Fibroblast of skin of scalp (primary cell): ENCODE results near the gene PRMT7.

Experiments
- DNase-seq: peaks from one replicate; pipeline ENCODE4 v3.0.0-alpha.2; 2013

The PRMT7 gene

GRCh38 chr16:68309799-68310198 is 1.0 kb upstream of the PRMT7 start:
- DNase-seq: no peak

DNA sequence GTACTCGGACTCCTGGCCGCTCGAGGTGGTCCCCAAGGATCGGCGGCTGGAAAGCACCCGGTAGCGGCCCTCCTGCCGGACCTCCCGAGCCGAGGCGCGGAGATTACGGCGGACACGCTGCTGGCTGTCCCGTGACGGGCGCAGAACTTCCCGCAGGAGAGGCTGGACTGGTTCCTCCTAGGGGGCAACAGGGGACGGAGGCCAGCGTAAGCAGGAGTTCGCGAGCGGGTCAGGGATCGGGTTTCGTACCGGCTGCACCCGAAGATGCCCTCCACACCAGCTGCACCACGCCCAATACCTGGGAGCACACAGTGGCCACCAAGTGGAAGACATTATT is 414 bp upstream of the PRMT7 start:
- peak; percentile 5 for DNase-seq

GRCh38 chr16:68313116-68313515 is 2.3 kb downstream of the PRMT7 start:
- no peak for DNase-seq

- no peak for DNase-seq
These were observed 8.5 kb downstream of the PRMT7 start for GRCh38 chr16:68319185-68319908.

- DNase-seq: no peak
These were observed 13.5 kb downstream of the PRMT7 start for GRCh38 chr16:68324336-68324735.

- DNase-seq: no peak
These were observed 14.1 kb downstream of the PRMT7 start for GRCh38 chr16:68324780-68325357.

DNA sequence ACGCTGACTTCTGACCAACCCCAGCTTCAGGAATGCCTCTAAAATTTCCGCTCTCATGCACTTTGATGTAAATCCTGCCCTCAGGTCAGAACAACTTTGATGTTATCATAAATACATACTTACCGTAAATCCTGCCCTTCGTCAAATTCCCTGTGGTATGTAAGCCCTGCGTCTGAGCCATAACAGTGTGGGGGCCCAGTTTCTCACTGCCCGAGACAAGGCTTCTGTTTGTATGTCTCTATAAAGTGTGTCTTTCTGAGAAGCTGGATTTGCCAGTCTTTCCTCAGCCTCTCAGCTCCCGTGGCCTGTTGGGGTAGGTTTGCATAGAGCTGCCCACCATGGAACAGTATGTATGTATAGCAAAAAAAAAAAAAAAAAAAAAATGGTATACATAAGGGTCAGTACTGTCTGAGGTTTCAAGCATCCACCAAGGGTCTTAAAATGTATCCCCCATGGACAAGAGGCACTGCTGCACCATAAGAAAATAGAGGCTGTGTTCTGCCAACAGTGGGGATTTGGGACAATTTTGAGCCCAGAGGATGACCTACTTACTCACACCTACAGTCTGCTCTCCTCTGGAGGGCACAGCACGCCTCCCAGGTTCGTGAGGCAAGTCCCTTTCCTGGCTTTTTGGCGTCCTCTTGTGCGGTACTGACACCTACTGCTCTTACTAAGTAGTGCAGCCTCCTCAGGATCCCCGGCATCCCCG is 17.5 kb downstream of the PRMT7 start:
- DNase-seq: peak; percentile 80

DNA sequence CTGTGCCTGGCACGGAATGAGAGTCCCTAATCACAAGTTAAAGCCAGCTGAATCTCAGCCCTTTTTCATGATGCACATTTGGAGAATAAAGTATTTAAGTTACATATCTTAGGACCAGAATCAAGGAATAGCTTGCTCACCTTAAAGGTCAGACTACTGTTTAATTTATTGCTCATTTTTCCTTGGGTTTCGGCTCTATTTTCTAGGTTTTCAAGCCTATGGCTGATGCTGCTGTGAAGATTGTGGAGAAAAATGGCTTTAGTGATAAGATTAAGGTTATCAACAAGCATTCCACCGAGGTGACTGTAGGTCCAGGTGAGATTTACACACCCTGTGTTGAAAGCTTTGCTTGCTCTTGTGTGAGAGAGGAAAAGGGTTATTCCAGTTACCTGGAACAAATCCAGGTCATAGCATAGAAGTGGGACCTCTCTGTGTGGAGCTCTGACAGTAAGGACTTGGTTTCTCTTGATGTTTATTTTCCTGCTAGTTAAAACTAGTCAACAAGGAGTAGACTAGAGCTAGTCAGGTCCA is 18.1 kb downstream of the PRMT7 start:
- no peak for DNase-seq

- DNase-seq: peak; percentile 37
These were observed 21.1 kb downstream of the PRMT7 start for GRCh38 chr16:68331879-68332410.

DNA sequence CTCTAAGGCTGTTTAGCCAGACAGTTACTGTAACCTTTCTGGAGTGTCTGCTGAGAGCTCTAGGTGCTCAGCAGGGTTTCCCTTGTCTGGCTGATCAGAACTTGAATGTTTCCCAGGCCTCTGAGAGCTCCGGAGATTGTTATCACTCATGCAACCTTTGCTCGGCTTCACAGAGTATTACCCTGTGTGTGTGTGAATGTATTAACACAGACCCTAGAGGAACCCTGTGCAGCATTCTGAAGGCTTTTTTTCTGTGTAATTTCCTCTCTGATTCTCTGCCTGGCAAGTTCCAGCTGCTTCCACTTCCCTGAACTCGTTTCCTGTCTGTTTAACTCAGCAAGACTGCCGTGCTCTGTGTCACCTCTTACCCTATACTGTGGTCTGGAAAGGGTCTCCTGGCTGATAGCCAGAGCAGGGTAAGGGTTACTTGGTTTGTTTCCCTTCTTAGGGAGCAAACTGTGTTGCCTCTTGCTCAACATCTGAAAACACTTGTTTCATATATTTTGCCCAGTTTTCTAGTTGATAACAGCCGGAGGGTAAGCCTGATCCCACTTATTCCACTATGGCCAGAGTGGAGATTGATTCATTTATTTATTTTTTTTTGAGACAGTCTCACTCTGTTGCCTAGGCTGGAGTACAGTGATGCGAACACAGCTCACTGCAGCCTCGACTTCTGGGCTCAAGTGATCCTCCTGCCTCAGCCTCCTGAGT is 21.7 kb downstream of the PRMT7 start:
- no peak for DNase-seq

- DNase-seq: no peak
These were observed 24.4 kb downstream of the PRMT7 start for GRCh38 chr16:68335175-68335574.

DNA sequence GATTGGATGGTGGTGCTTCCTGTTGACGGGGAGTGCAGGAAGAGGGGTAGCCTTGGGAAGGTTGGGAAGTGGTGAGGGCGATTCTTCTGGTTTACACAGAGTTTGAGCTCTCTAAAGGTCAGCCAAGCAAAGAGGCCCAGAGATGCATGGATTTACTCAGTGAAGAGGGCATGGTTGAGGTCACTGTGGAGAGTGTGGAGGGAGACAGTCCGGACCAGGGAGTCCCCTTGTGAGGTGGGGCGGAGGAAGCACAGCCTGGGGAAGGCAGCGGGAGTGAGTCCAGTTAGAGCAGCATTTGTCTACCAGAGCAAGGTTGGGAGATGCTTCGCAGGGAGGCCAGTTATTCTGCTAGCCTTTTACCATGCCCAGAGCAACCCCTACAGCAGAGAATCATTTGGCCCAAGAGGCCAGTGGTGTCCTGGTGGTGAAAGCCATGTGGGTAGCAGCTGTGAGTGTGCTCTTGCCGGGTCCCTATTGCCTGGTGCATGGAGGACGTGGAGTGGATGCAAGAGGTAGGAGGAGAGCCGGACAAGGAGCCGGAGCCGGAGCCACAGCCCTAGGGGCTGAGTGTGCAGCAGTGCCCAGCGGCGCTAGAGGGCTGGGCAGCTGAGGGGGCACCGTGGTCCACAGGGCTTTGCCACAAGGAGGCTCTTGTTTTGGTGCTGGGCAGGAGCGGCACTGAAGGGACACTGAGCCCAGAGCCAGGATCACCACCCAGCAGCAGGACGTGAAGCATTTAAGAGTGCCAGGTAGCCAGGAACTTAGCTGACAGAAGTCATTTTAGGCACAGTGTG is 27.7 kb downstream of the PRMT7 start:
- DNase-seq: no peak

GRCh38 chr16:68339214-68339613 is 28.4 kb downstream of the PRMT7 start:
- DNase-seq: no peak

GRCh38 chr16:68342620-68343019 is 31.8 kb downstream of the PRMT7 start:
- DNase-seq: no peak

- DNase-seq: no peak
These were observed 32.3 kb downstream of the PRMT7 start for GRCh38 chr16:68343137-68343536.

DNA sequence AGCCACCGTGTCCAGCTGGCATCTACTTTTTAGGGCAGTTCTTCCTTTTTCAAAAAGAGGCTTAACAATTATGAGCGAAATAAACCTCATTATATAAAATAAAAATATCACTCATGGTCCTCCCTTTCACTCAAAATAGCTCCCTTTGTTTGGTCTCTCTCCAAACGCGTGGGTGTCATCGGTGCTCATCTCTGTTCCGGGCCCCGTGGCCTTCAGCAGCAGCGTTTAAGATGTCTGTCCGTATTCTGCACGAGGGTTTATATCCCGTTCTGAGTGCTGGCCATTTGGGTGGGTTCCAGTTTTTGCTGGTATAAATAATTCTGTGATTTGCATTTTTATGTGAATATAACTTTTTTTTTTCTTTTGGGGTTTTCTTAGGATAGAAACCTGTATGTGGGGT is 33.4 kb downstream of the PRMT7 start:
- DNase-seq: no peak

- no peak for DNase-seq
These were observed 34.6 kb downstream of the PRMT7 start for GRCh38 chr16:68345351-68345810.

DNA sequence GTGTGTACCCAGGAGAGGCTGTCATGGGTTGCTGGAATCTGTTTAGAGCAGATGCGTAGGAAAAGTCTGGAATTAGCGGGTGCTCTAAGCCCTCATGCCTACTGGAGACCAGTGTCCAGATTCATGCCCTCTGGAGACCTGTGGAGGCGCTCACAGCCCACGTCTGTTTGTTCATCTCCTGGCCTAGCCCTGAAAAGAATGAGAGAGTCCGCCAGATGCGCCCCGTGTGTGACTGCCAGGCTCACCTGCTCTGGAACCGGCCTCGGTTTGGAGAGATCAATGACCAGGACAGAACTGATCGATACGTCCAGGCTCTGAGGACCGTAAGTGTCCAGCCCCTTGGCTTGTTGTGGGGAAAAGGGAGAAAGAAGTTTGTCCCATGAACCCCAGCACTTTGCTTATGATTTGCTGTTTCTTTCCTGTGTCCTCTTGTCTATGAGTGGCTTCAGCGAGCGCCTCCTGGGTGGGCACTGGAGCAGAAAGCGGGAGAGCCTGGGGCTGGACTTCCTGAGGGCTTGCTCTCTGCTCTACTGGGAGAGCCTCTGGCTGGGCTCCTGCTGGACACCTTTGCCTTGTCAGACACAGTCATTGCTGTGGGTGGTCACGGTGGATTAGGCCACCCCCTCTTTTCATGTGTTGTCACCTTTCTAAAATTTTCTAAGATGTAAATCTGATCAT is 35.3 kb downstream of the PRMT7 start:
- DNase-seq: no peak

DNA sequence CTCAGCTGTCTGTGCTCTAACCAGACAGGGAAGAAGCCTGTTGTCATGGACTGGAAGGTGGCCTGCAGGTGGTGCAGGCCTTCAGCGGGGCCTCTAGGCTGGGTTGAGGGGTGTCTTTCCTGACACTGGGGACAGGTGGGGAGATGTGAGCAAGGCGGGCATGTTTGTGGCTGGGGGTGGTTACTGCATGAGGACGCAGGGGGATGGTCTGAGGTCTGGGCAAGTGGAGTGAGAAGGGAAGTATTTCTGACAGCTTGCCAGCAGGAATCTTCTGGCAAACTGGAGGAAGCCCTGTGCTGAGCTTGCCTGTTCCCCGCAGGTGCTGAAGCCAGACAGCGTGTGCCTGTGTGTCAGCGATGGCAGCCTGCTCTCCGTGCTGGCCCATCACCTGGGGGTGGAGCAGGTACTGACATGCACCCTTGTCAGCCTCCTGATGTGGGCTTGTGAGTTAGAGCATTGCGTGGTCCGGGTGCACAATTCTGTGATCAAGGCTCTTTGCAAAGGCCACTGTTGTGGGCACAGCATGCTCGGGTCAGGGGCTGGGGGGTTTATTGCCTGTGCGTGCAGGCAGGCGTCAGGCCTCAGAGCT is 36.2 kb downstream of the PRMT7 start:
- DNase-seq: no peak

DNA sequence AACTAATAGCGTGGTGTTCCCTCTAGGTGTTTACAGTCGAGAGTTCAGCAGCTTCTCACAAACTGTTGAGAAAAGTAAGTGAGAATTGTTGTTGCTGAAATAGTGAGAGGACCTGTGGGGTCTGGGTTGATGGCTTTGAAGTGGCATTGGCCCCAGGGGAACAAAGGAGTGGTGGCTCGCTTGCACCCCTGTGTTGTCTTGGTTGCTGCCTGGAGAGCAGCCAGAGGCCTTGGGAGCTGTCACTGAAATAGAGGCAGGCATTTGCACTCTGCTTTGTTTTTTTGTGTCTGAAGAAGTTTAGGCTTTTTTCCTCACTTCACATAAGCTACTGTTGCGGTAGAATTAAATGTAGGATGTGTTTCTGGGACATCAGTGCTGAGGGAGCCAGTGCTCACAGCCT is 36.8 kb downstream of the PRMT7 start:
- DNase-seq: no peak
